HG02938 (cell line): ENCODE results near the gene TGFBR2.
A peak's percentile ranks its signal among the peaks of the same experiment; 100 is the strongest.

Experiments
- ATAC-seq: cut with Tn5 transposase; IDR thresholded peaks from one replicate; pipeline ENCODE4 v1.9.1; 2021; ENCODE audit warnings: mild to moderate bottlenecking, moderate library complexity; ENCODE audit not compliant: unreplicated experiment

TGFBR2 gene

DNA sequence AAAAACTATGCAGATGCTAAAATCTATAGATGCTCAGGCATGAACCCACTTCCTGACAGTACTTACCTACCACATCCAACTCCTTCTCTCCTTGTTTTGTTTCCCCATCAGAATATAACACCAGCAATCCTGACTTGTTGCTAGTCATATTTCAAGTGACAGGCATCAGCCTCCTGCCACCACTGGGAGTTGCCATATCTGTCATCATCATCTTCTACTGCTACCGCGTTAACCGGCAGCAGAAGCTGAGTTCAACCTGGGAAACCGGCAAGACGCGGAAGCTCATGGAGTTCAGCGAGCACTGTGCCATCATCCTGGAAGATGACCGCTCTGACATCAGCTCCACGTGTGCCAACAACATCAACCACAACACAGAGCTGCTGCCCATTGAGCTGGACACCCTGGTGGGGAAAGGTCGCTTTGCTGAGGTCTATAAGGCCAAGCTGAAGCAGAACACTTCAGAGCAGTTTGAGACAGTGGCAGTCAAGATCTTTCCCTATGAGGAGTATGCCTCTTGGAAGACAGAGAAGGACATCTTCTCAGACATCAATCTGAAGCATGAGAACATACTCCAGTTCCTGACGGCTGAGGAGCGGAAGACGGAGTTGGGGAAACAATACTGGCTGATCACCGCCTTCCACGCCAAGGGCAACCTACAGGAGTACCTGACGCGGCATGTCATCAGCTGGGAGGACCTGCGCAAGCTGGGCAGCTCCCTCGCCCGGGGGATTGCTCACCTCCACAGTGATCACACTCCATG is 65.3 kb downstream of the TGFBR2 start:
- ATAC-seq, result no peak

DNA sequence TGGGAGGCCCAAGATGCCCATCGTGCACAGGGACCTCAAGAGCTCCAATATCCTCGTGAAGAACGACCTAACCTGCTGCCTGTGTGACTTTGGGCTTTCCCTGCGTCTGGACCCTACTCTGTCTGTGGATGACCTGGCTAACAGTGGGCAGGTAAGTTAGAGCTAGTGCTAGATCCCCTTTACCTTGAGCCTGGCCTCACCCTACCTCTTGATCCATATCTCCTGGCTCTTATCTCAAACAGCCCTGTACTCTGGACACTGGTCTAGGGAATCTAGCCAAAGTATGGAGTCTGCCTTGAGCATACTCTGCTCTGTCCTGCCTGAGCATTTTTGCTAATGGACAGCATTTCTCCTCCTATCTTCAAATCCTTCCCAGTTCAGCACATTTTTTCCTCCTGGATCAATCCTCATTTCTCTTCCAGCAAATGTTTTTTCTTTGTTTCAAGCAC is 65.9 kb downstream of the TGFBR2 start:
- ATAC-seq, result no peak

DNA sequence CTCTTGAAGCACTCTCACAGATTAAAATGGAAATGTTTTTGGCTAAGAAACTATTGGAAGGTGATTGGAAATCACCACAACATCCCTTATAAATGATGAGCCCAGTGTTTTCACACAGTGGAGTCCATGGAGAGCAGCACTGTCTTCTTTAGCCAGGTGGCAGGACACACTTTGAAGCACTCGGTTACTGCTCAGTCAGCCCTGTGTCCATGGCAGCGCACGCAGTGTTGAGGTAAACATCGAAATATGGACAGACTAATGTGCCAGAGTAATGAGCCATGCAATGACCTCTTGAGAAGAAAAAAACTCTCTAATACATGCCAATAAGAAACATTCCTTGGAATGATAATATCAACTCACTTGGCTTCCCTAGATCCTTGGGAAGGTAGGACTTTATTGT is 66.6 kb downstream of the TGFBR2 start:
- ATAC-seq, result no peak

DNA sequence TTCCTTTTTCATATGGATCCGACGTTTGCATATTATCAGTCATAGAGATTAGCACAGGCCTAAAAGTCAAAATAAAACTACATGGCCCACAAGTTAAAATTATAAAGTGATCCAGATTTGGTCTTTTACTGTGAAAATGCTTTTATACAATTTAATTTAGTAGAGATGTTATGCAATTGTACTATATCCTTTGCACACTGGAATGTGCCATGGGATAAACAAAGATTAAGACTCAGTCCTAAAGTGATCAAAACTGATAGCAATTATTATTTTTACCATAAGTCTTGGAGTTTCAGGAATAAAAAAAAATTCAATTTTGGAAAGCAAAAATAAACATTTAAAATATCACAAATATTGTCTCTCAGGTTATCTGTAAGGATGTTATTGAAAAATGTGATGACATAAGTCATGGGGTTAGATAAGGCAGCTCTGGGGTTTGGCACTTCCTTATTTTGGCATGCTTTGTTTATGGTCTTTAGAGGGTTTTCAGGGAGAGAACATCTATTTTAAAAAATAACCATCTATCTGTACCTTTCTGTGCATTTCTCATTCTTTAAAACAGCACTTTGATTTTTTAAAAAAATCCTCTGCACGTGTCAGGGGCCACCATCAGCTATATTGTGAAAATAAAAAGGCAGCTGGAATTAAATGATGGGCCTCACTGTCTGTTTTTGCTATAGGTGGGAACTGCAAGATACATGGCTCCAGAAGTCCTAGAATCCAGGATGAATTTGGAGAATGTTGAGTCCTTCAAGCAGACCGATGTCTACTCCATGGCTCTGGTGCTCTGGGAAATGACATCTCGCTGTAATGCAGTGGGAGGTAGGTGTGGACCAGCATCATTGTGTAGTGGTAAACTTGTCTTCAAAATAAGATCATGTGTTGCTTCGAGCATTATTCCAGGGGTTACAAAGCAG is 67.3 kb downstream of the TGFBR2 start:
- ATAC-seq, result no peak

DNA sequence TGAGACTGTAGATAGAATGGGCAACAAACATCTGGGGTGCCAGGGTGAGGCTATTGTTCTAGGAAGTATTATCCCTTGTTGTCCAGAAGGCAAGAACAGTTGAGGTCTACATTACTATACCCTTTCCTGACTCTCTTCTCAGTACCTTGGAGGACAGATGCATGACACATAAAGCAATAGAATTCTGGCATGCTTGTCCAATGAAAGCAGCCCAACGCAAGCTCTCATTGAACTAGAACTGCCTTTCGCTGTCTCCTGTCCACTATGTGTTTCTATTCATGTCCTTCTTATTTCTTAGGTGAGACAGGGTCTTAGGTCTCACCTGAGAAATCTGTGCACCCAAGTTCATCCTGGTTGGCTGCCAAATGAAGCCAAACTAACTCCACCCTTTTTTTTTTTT is 68.6 kb downstream of the TGFBR2 start:
- no peak for ATAC-seq

DNA sequence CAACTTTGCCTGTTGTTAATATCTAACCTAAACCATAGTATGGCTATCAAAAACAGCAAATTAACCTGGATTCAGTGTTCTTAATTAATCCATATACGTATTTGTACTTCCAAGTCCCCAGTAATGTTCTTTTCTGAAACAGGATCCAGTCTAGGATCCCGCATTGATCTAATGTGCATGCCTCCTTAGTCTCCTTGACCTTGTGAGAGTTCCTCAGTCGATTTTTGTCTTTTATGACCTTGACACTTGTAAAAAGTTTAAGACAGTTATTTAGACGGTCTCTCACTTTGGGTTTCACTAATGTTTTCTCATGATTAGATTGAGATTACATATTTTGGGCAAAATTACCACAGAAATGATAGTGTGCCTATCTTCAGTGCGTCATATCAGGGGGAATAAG is 69.4 kb downstream of the TGFBR2 start:
- no peak for ATAC-seq

DNA sequence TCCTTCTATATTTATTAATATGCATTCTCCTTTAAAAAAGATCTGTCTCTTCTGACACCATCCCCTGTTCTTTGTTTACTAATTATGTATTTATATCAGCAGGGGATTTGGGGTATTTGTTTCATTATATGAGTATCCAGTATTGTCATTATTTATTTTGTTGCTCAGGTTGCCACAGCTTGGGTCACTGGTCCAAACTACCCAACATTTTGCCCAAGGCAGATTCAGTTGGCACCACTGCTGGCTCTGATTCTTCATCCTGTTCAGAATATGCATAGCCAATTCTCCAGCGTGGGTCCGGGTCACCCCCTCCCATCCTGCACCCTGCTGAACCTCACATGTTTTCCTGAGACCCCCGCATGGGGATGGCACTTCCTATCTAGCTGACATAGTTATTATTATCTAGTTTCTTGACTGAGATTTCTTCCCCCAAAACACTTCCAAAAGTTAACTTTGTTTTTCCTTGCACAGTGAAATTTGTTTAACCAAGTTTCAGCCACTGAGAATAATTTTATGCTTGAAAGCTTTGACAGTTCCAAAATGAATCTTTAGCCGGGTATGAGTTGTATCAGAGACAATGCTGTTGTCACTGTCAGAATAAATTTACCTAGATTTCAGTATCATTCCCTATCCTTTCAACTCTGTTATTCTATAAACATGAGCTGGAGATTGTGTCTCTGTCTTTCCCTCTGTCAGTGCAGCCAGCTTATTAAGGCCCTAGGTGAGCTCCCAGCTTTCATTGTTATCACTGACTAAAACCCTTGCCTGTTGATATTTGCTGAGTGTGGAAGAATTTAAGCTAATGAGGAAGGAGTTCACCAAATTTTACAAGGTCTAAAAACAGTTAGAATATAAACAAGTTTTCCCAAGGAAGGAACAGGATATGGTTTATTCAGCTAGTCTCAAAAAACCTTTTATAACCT is 70.3 kb downstream of the TGFBR2 start:
- ATAC-seq, result peak; percentile 58

DNA sequence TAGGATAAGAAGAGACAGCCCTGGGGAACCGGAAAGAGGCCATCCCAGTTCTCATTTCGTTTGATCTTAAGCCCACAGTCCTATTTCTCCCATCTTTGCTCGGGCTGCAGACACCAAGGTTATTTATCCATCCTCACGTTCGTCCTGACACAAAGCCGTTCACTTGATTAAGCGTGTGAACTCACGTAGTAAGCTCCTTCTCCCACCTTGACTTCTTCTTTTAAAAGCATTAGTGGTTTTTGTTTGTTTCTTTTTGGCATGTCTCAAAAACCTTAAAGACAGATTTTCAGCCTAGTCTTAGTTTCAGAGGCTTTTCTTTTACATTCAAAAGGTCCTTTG is 70.9 kb downstream of the TGFBR2 start:
- no peak for ATAC-seq

DNA sequence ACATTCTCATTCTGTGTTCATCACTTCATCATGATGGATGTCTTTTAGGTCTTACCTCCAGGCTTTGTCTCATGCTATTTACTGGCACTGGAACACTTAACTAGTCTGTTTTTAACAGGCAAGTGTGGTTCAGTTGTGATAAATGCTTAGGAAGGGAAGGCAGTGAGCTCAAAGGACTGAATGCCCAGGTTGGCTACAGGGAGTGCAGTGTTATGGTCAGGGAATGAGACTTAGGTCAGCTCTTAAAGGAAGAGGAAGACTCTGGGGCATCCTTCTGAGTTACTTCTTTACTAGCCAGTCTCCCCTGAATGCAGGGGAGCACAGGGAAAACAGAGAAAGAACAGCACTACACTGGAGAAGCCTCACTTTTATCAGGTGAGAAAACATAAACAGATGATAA is 72.6 kb downstream of the TGFBR2 start:
- ATAC-seq, result no peak

DNA sequence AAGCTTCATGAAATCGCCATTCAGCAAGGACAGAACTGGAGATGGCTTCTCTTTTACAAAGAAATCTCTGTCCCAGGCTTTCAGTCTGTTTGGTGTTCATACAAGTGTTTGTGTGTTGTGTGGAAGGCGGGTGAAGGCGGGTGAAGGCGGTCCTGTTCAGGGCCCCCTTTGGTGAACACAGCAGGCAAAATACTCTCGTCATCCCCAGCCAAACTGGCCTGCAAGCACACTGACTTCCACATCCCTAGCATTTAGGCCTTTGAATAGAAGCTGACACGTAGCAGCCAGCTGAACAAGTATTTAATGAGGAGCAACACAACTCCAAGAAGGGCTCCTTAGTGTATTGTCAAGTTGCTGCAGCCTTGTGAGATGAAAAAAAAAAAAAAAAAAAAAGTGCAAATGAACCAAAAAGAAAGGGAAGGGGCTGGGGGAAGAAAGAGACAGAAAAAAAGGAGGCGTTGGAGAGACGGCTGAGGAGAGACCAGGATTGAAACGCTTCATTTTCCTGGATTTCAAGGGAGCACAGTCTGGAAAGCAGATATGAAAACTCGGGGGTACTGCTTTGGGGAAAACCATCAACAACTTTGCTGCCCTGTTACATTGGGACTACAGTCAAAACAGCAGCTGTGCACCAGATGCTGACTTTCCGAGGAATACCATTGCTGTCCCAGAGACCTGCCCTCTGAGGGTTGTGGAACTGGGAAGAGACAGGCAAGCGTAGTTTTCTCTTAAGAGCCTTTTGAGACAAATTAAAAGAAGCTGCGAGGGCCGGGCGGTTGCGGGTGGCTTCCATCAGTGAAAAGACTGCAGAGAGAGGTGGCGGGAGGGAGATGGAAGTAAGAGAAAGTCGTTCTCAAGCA is 74.6 kb downstream of the TGFBR2 start:
- ATAC-seq, result no peak

DNA sequence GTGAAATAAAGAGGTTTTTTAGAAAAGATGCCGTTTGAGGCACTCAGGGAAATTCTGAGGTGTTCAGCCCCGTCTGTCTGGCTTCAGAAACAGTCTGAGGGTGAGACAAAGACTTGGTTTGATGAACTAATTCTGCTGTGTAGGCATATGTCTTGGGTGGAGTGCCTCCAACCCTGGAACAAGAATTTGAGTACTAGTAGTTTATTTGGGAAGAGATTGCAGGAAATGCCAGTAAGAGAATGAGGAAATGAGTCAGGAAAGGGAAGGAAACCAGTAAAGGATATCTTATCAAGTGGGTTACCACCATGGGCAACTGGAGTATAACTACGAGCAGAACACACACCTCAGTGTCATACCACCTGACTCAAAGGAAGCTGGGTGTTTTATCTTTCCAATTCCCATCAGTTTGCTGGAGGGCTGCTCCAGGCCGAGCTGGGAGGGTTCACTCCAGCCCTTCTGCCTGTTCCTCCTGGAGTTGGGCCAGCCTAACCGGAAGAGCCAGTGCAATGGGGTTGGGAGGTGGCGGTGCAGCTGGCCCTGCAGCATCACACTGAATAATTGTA is 75.3 kb downstream of the TGFBR2 start:
- ATAC-seq, result no peak

DNA sequence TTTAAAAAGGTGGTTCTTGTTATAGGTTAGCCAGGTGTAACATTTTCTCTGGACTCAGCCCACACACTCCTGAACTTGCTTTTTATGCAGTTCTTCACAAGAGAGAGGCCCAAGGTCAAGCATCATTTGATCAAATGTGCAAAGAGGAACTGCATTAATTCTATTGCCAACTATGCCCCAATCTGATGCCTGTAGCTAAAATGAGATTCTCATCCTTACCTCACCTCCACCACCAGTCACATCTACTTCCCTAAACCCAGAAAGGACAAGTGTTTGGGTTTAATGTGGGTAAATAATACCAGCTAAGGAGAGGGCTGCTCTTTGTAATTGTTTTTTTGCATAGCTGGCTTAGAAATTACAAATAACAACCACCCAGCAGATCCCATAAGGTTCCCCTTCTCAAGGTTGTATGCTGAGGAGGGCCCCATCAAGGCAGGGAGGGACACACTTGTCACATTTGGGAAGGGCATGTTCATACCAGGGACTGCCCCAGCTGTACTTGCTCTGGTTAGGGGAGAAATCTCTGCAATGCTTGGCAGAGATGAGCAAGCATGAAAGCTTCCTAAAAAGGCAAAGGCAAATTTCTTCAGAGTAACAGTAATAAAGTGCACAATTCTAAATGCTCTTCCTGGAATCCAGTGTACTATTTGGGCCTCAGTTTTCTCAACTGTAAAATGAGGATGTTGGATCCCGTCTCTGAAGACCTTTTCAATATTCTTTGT is 76.2 kb downstream of the TGFBR2 start:
- no peak for ATAC-seq

DNA sequence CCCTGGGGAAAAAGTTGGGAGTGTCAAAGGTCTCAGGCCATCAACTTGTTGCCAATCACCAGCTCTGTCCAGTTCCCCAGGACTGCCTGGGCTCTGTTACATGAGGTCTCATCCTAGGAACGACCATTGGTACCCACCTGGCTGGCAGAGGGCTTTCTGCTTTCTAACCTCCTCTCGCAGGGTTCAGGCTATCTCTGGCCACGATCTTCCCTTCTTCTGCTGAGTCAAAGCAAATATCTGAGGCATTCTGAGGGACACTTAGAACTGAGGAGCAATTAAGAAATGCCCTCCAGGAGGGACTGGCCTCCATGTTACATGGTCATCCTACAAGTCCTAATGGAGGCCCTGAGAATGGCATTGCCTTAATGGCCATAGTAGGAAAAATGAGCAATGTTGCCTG is 77.4 kb downstream of the TGFBR2 start:
- no peak for ATAC-seq

DNA sequence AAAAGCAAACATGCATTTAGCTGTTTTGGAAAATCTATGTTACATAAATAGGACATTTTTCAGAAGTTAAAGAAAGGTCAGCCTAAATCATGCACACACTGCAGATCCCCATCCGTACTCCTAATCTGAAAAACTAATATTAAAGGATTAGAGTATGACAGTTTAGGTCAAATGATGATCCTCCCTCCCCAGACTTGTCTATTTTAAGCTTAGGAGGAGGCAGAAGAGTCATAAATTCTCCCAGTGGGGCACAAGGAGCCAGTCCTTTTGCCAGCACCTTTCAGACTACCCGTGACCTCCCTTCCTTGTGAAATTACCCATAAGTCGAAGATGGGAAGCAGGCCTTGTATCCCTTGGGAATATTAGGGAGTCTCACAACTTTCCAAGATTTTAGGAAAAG is 78.0 kb downstream of the TGFBR2 start:
- ATAC-seq, result no peak

DNA sequence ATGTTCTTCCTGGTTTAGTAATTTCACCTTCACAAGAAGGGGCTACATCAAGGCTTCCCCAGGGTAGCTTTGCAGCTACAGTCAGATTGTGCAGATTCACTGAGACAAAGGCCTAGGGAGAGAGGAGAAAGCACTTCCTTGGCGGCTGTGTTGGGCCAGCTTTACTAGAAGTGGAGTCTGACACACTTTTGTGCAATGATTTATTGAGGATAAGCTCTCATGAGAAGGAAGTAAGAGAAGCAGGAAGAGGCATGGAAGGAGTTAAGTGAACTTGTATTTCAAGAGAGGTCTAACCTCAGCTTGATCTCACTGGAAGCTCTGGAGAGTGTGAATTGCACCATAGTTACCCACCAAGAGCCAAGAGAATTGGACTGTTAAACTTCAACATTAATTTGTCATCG is 78.9 kb downstream of the TGFBR2 start:
- ATAC-seq, result no peak

DNA sequence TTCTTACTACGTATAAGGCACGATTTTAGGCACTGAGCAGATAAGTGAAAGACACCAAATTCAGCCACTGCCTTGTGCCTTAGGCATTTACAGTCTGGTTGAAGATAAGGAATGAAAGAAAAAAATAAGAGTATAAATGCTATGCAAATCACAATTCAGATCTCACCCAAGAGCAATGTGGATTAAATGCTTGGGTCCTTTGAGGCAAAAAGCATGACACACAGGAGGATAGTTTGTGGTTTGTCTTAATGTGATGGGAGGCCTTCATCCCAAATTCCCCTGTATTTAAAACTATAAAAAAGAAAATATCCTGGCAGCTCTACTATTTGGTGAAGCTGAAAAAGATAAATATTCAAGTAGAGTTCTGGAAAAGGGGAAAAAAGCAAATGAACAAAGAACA is 79.8 kb downstream of the TGFBR2 start:
- no peak for ATAC-seq

DNA sequence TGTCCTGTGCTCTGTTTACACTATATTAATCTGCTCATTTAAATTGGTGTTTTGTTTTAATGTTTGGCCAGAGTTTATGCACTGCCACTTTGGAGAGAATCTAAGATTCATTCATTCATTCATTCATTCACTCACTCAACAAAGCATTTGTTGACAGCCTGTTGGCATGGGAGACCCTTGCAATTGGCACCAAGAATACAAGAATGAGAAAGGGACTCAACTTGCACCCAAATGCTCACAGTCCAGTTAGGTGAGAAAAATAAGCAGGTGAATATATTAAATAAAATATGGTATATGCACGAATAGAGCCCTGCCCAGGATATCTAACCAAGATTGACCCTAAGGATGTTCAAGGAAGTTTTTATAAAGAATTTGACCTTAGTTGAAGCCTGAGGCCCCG is 80.4 kb downstream of the TGFBR2 start:
- ATAC-seq, result no peak

DNA sequence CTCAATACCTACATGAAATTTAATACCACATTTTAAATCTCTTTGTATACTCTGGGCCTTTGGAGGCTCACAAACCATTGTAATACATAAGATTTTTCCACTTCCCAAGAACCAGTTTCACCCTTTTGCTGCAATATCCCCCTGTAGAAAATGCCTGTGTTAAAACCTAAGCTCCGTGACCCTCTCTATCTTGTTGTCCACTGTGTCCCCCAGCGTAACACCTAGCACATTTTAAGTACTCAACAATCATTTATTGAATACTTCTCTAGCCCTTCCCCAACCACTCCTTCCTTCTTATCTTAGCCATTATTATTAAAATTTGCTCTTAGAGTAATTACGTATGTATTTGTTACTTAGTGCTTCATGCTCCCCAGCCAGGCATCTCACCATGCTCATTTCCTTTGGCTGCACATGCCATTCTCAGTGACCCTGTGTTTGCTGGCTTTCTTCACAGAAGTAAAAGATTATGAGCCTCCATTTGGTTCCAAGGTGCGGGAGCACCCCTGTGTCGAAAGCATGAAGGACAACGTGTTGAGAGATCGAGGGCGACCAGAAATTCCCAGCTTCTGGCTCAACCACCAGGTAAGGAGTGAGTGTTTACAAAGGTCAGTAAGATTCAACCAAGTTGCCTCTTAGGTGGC is 81.6 kb downstream of the TGFBR2 start:
- ATAC-seq, result no peak
